Colonic mucosa (tissue), 4 donors: Measurements from ENCODE around the gene CFHR5. TPM values are rescaled to one million over a fixed set of nuclear protein-coding genes. Genes with fewer than 3 reads are reported as not detected.

Experiments used
- DNase-seq: peaks from one replicate; pipeline ENCODE4 v3.0.0-alpha.2; 2020
- H3K27ac ChIP-seq: fragments of 200-600 bp; one replicate; pipeline ENCODE4 v1.8.0; 2021
- H3K27me3 ChIP-seq: fragments of 200-600 bp; one replicate; pipeline ENCODE4 v1.8.0; 2021
- H3K36me3 ChIP-seq: fragments of 200-600 bp; one replicate; pipeline ENCODE4 v1.8.0; 2021
- H3K4me1 ChIP-seq: fragments of 200-600 bp; one replicate; pipeline ENCODE4 v1.8.0; 2021; ENCODE audit warnings: mild to moderate bottlenecking
- H3K4me3 ChIP-seq: fragments of 200-600 bp; one replicate; pipeline ENCODE4 v1.8.0; 2021
- H3K9ac ChIP-seq, 2 donors: one replicate each; pipeline ENCODE4 v1.7.0; 2013; ENCODE audit warnings: control low read depth in 2 of 2, low read depth in 2 of 2, low read length in 2 of 2
- H3K9me3 ChIP-seq: fragments of 200-600 bp; one replicate; pipeline ENCODE4 v1.8.0; 2021
- intact Hi-C: fragments of 100-400 bp; cut with DNase I; formaldehyde crosslinking; loops from one replicate; pipeline ENCODE4 v1.14.1; 2022
- total RNA-seq, 2 donors: library from RNA; stranded (reverse); fragmentation: NEBNext Ultra II Directional in 1 of 2; extraction: Animal tissue kit (Norgen Biotek cat#: 25700) in 1 of 2; gene quantifications; one replicate each; pipeline ENCODE4 v1.2.1, GENCODE V29; 2021
- TF ChIP-seq, protein P1 (sequence below): fragments of 200-600 bp; IDR thresholded peaks from one replicate; pipeline ENCODE4 v1.8.0; 2022; ENCODE audit warnings: antibody characterized with exemption, mild to moderate bottlenecking
- donor health status: healthy.
- donor health status: DM: no; HTN: no; CAD: no.
- donor health status: DM: no; HTN: no; CAD: no.

The CFHR5 gene
- total RNA-seq, 2 donors from 2014 or later = not detected

DNA sequence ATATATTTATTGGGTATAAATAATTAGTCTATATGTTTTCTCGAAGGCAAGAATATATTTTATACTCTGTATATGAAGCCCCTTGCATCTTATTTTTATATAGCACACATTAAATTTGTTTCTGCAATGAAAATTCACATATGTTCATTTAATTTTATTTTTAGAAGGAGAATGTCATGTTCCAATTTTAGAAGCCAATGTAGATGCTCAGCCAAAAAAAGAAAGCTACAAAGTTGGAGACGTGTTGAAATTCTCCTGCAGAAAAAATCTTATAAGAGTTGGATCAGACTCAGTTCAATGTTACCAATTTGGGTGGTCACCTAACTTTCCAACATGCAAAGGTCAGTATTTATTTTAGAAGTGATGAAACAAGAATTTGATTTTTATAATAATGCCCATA lies 16.6 kb downstream of the CFHR5 start:
- TF ChIP-seq, protein P1, sequence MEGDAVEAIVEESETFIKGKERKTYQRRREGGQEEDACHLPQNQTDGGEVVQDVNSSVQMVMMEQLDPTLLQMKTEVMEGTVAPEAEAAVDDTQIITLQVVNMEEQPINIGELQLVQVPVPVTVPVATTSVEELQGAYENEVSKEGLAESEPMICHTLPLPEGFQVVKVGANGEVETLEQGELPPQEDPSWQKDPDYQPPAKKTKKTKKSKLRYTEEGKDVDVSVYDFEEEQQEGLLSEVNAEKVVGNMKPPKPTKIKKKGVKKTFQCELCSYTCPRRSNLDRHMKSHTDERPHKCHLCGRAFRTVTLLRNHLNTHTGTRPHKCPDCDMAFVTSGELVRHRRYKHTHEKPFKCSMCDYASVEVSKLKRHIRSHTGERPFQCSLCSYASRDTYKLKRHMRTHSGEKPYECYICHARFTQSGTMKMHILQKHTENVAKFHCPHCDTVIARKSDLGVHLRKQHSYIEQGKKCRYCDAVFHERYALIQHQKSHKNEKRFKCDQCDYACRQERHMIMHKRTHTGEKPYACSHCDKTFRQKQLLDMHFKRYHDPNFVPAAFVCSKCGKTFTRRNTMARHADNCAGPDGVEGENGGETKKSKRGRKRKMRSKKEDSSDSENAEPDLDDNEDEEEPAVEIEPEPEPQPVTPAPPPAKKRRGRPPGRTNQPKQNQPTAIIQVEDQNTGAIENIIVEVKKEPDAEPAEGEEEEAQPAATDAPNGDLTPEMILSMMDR = no peak
- no peaks in the 10 kb centered on the region for H3K4me1 ChIP-seq

DNA sequence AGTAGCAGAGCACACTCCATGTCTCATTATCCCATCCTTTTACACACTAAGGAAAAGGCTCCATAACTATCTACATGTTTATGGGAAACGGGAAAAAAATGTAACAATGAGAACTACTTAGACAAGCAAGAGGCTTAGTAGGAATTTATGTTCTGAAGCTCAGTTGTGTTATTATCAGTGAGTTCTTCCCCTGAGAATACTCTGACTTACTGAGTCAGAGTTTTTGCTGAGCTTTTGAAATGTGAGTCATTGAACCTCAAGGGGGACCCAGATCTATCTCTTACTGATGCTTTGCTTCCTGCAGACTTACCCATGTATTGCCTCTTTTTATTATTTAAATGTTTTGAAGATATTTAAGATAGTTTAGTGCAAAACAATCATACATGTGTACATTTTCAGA lies 20.1 kb downstream of the CFHR5 start:
- Histone ChIP-seq H3K36me3 (no peaks in the 10 kb centered on the region), H3K9ac (no peak overlapping the region), H3K4me3 (no peak overlapping the region), H3K9me3 (no peaks in the 10 kb centered on the region), H3K4me1 (no peaks in the 10 kb centered on the region), H3K27ac (no peak overlapping the region), H3K27me3 (no peaks in the 10 kb centered on the region)
- intact Hi-C loops = no loop called here
- TF ChIP-seq, protein P1 = no peak
- DNase-seq = no peak

More for the DNA sequence above, 16.6 kb downstream of the CFHR5 start:
- Histone ChIP-seq H3K9me3 (no peaks in the 10 kb centered on the region), H3K27me3 (no peaks in the 10 kb centered on the region), H3K36me3 (no peaks in the 10 kb centered on the region), H3K9ac (no peak overlapping the region), H3K27ac (no peak overlapping the region), H3K4me3 (no peak overlapping the region)
- no peak for DNase-seq
- intact Hi-C loops = no loop called here

DNA sequence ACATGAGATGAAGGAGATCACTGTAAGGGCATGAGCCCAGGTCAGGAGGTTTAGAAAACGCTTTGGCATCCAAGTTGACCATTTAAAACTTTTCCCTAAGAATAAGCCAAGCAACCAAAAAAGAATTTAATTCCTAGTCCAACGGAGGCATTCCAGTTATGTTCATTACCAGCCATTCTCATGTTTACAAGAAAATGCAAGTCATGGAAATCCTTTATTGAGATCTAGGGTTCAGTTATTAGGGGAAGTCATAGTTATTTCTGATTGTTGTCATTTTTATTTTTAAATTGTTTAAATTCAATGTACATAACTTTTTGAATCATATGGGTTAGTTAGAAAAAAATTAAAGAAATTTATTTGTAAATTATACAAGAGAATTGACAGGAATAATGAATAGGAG lies 24.5 kb downstream of the CFHR5 start:
- no peaks in the 10 kb centered on the region for H3K27me3 ChIP-seq
- TF ChIP-seq, protein P1 = no peak
- no peaks in the 10 kb centered on the region for H3K4me1 ChIP-seq
- no peak overlapping the region for H3K4me3 ChIP-seq
- H3K36me3 ChIP-seq = no peaks in the 10 kb centered on the region
- no peak overlapping the region for H3K9ac ChIP-seq
- DNase-seq = no peak
- H3K9me3 ChIP-seq = no peaks in the 10 kb centered on the region
- intact Hi-C loops = no loop called here
- H3K27ac ChIP-seq = no peak overlapping the region

DNA sequence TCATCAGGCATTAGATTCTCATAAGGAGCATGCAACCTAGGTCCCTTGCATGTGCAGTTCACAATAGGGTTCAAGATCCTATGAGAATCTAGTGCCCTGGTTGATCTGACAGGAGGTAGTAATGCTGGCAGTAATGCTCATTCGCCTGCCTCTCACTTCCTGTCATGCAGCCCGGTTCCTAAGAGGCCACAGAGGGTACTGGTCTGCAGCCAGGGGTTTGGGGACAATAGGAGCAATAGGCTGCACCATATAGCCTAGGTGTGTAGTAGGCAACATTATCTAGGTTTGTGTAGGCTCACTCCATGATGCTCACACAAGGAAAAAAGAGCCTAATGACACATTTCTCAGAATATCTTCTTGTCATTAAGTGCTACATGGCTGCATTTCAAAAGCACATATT lies 25.8 kb downstream of the CFHR5 start:
- TF ChIP-seq, protein P1 = no peak
- Histone ChIP-seq H3K4me1 (no peaks in the 10 kb centered on the region), H3K9ac (no peak overlapping the region), H3K27me3 (no peaks in the 10 kb centered on the region), H3K36me3 (no peaks in the 10 kb centered on the region), H3K9me3 (no peaks in the 10 kb centered on the region), H3K4me3 (no peak overlapping the region), H3K27ac (no peak overlapping the region)
- intact Hi-C loops = no loop called here
- no peak for DNase-seq

DNA sequence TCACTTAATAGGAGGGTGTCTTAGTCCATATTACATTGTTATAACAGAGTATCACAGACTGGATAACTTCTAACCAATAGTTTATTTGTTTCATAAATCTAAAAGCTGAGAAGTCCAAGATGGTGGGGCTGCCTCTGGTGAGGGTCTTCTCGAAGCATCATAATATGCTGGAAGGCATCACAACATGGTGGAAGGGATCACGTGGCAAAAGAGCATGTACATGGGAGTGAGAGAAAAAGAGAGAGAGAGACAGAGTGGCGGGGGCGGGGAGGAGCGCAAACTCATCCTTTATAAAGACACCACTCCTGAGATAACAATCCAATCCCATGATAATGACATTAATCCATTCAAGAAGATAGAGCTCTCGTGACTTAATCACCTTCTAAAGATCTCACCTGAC lies 31.5 kb downstream of the CFHR5 start:
- TF ChIP-seq, protein P1 = no peak
- DNase-seq = no peak
- intact Hi-C loops = no loop called here

DNA sequence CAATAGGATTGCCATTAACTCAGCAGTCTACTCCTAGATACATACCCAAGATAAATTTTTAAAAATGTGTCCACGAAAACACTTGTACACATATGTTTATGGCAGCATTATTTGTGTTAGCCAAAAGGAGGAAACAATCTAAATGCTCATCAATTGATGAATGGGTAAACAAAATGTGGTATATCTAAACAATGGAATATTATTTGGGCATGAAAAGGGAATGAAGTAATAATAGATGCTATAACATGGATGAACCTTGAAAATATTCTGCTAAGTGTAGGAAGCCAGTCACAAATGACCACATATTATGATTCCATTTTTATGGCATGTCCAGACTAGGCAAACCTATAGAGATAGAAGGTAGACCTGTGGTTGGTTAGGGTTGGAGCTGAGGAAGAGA lies 34.3 kb downstream of the CFHR5 start:
- Histone ChIP-seq H3K4me1 (no peaks in the 10 kb centered on the region), H3K9ac (no peak overlapping the region), H3K4me3 (no peak overlapping the region), H3K27ac (no peak overlapping the region), H3K9me3 (no peaks in the 10 kb centered on the region), H3K36me3 (no peaks in the 10 kb centered on the region), H3K27me3 (no peaks in the 10 kb centered on the region)
- TF ChIP-seq, protein P1 = no peak
- no peak for DNase-seq
- intact Hi-C loops = no loop called here

More for the DNA sequence above, 31.5 kb downstream of the CFHR5 start:
- no peak overlapping the region for H3K9ac ChIP-seq
- no peaks in the 10 kb centered on the region for H3K9me3 ChIP-seq
- H3K27me3 ChIP-seq = no peaks in the 10 kb centered on the region
- H3K4me3 ChIP-seq = no peak overlapping the region
- no peak overlapping the region for H3K27ac ChIP-seq
- H3K36me3 ChIP-seq = no peaks in the 10 kb centered on the region
- no peaks in the 10 kb centered on the region for H3K4me1 ChIP-seq
